Heart left ventricle (tissue), 16 donors: ENCODE results near the gene DNAJC6. TPM values are rescaled to one million over a fixed set of nuclear protein-coding genes. Genes with fewer than 3 reads are reported as not detected.

Experiments used
- ATAC-seq, 4 donors: fragments of 200-7000 bp; cut with Tn5 transposase; one replicate each; pipeline ENCODE4 v1.9.1; 2020 to 2022; ENCODE audit warnings: moderate library complexity in 4 of 4, mild to moderate bottlenecking in 3 of 4, moderate number of reproducible peaks in 1 of 4
- DNase-seq, 5 donors: peaks; one replicate each; pipeline ENCODE4 v3.0.0-alpha.2; 2020
- H3K27ac ChIP-seq, 12 donors: fragments of 200-600 bp; sonication (generic) in 4 of 12; one replicate each; pipeline versions ENCODE4 v1.5.0 to v1.8.0; 2016 to 2022; ENCODE audit warnings: mild to moderate bottlenecking in 2 of 12
- H3K27me3 ChIP-seq, 9 donors: fragments of 200-600 bp; sonication (generic) in 2 of 9; one replicate each; pipeline versions ENCODE4 v1.5.1 to v1.8.0; 2016 to 2022; ENCODE audit warnings: mild to moderate bottlenecking in 3 of 9
- H3K36me3 ChIP-seq, 9 donors: fragments of 200-600 bp; sonication (generic) in 2 of 9; one replicate each; pipeline versions ENCODE4 v1.5.0 to v1.8.0; 2018 to 2022; ENCODE audit warnings: mild to moderate bottlenecking in 2 of 9
- H3K4me1 ChIP-seq, 12 donors: fragments of 200-600 bp; sonication (generic) in 4 of 12; one replicate each; pipeline versions ENCODE4 v1.5.0 to v1.8.0; 2016 to 2022; ENCODE audit warnings: mild to moderate bottlenecking in 3 of 12
- H3K4me3 ChIP-seq, 12 donors: fragments of 200-600 bp; sonication (generic) in 4 of 12; one replicate each; pipeline versions ENCODE4 v1.5.0 to v1.8.0; 2017 to 2022; ENCODE audit warnings: mild to moderate bottlenecking in 9 of 12, moderate library complexity in 4 of 12
- H3K9me3 ChIP-seq, 12 donors: fragments of 200-600 bp; sonication (generic) in 4 of 12; one replicate each; pipeline versions ENCODE4 v1.5.0 to v1.8.0; 2016 to 2022; ENCODE audit warnings: mild to moderate bottlenecking in 1 of 12
- CTCF ChIP-seq, 12 donors: fragments of 200-600 bp; sonication (generic) in 4 of 12; IDR thresholded peaks; one replicate each; pipeline versions ENCODE4 v1.5.0 to v1.8.0; 2018 to 2022; ENCODE audit warnings: antibody characterized with exemption in 12 of 12, mild to moderate bottlenecking in 5 of 12
- POLR2A ChIP-seq, 2 donors: fragments of 450-650 bp; IDR thresholded peaks; one replicate each; pipeline ENCODE4 v1.6.1; 2017; ENCODE audit warnings: antibody characterized with exemption in 2 of 2, mild to moderate bottlenecking in 2 of 2, moderate library complexity in 2 of 2
- WGBS, 4 donors: extraction: QIAGEN DNeasy Blood & Tissue Kit in 2 of 4; methylation state at CpG; one replicate each; pipeline versions ENCODE4 v1.1.5 to v1.1.7; 2013 to 2018; 5-methylcytosine and 5-hydroxymethylcytosine counted together
- intact Hi-C, 10 donors: fragments of 100-400 bp; cut with DNase I; formaldehyde crosslinking; loops; one replicate each; pipeline versions ENCODE4 v1.11.1 to v1.14.2; 2022
- polyA plus RNA-seq, 2 donors: library from polyadenylated mRNA; stranded (reverse); fragments of 200-250 nt; gene quantifications; one replicate each; pipeline ENCODE4 v1.2.3, GENCODE V29; 2013
- total RNA-seq, 9 donors: library from RNA; depleted of rRNA in 2 of 9; stranded (reverse); fragments of >200 nt in 2 of 9; fragmentation: NEBNext Ultra II Directional in 3 of 9; extraction: Animal tissue kit (Norgen Biotek cat#: 25700) in 3 of 9; gene quantifications; one replicate each; pipeline versions ENCODE4 v1.1.0 to v1.2.4, GENCODE V29; 2016 to 2023
- donor health status: ischemic (EF 13 %, LVEDD 7.1; RV severe dilation, severe dysfunction).
- donor health status: healthy with polysubstance abuse.
- donor health status: DM: no; HTN: yes; CAD: no.
- donor health status: DM: no; HTN: no; CAD: no.
- donor health status: ischemic (EF 25% LVEDD 6.9; RV normal size, moderate dysfunction).
- donor health status: ischemic (EF 25% LVEDD 5.7; RV mildly dilated, moderate dysfunction).
- donor health status: healthy.
- donor health status: DM: yes; HTN: yes; CAD: no.
- donor health status: ischemic (EF 35%, LVEDD 5.7; RV mildly dilated, moderate dysfunction).
- donor health status: nonischemic (EF 11% LVEDD 7.7; RV severe dilation, severe dysfunction).
- donor health status: DM: yes; HTN: yes; CAD: no.
- donor health status: PGD.
- donor health status: ischemic (EF 29% LVEDD 5.4; RV normal size, mild dysfunction).
- donor health status: nonischemic (EF 23%, LVEDD 6.1; RV moderate dilation, normal function).

The DNAJC6 gene
- total and polyA plus RNA-seq, 11 donors = 0.50 to 14.1 (median 8.5) TPM

- no peak for ATAC-seq
- Histone ChIP-seq H3K27ac (peak overlapping the region in 8 of 12 donors; percentile 92 to 99 (median 97)), H3K4me1 (peaks cover 0 to 52% (median 27%) of the 10 kb centered on the region in 12 donors), H3K36me3 (peaks cover 0 to 29% (median 24%) of the 10 kb centered on the region in 9 donors), H3K27me3 (no peaks in the 10 kb centered on the region), H3K9me3 (no peaks in the 10 kb centered on the region), H3K4me3 (peak overlapping the region in 9 of 12 donors; percentile 2 to 96 (median 80))
- intact Hi-C loops = loop anchor here in 9 of 10 donors (5.0 to 10.0 kb wide), 8 partner anchors 158 to 360 kb away; no protein-coding TSS in a partner anchor
- TF ChIP-seq CTCF (IDR thresholded peaks at IDR 0.05) = no peak
- TF ChIP-seq POLR2A (IDR thresholded peaks at IDR 0.05) = no peak
- no peak for DNase-seq
- WGBS, 4 donors = 92 to 95% (median 94%) methylated on average over 12 of the region's 12 CpGs
Measured at GRCh38 chr1:65422241-65423203, 113.2 kb downstream of the DNAJC6 start.

GRCh38 chr1:65423884-65424572 lies 114.7 kb downstream of the DNAJC6 start:
- WGBS, 4 donors = 84 to 93% (median 89%) methylated on average over 2 of the region's 2 CpGs

GRCh38 chr1:65424573-65424889 lies 115.2 kb downstream of the DNAJC6 start:
- peak overlapping the region in 1 of 12 donors; percentile 25 for H3K27ac ChIP-seq
- H3K36me3 ChIP-seq = peaks cover 0 to 47% (median 34%) of the 10 kb centered on the region in 9 donors
- H3K4me1 ChIP-seq = peaks cover 0 to 62% (median 29%) of the 10 kb centered on the region in 12 donors
- H3K4me3 ChIP-seq = no peak overlapping the region
- TF ChIP-seq POLR2A (IDR thresholded peaks at IDR 0.05) (no peak), CTCF (IDR thresholded peaks at IDR 0.05) (no peak)
- no peaks in the 10 kb centered on the region for H3K9me3 ChIP-seq
- no peaks in the 10 kb centered on the region for H3K27me3 ChIP-seq
- WGBS, 4 donors = 47 to 66% (median 60%) methylated on average over 1 of the region's 1 CpG
- ATAC-seq = no peak
- intact Hi-C loops = loop anchor here in 9 of 10 donors (5.0 to 10.0 kb wide), 8 partner anchors 160 to 362 kb away; no protein-coding TSS in a partner anchor
- DNase-seq = no peak

More at GRCh38 chr1:65423884-65424572, 114.7 kb downstream of the DNAJC6 start:
- Histone ChIP-seq H3K4me3 (no peak overlapping the region), H3K9me3 (no peaks in the 10 kb centered on the region), H3K36me3 (peaks cover 0 to 44% (median 34%) of the 10 kb centered on the region in 9 donors), H3K27ac (peak overlapping the region in 1 of 12 donors; percentile 25), H3K27me3 (no peaks in the 10 kb centered on the region), H3K4me1 (peaks cover 0 to 60% (median 30%) of the 10 kb centered on the region in 12 donors)
- no peak for ATAC-seq
- intact Hi-C loops = loop anchor here in 9 of 10 donors (5.0 to 10.0 kb wide), 8 partner anchors 159 to 362 kb away; no protein-coding TSS in a partner anchor
- no peak for TF ChIP-seq POLR2A (IDR thresholded peaks at IDR 0.05)
- no peak for TF ChIP-seq CTCF (IDR thresholded peaks at IDR 0.05)
- no peak for DNase-seq
